HFF-Myc (cell line): Measurements from ENCODE around the gene ATAD1.

Source experiments
- DNase-seq: peaks from one replicate; pipeline ENCODE4 v3.0.0-alpha.2; 2011; ENCODE audit warnings: low read depth; ENCODE audit errors: extremely low read depth
- H3K4me3 ChIP-seq: replicated peaks from 2 replicates; pipeline ENCODE4 v1.5.1; 2011; ENCODE audit warnings: low read depth, mild to moderate bottlenecking, control low read depth, low read length
- CTCF ChIP-seq: IDR thresholded peaks from 2 replicates; pipeline ENCODE4 v1.5.1; 2012; ENCODE audit warnings: mild to moderate bottlenecking, low read depth, low read length, control low read depth; ENCODE audit errors: missing control alignments

ATAD1 gene

GRCh38 chr10:87844837-87845623 lies 27.0 kb upstream of the ATAD1 start:
- no peak for DNase-seq
- no peak for TF ChIP-seq CTCF

GRCh38 chr10:87843714-87844113 lies 25.7 kb upstream of the ATAD1 start:
- DNase-seq = no peak
- TF ChIP-seq CTCF = no peak
- H3K4me3 ChIP-seq = no peak overlapping the region

More at GRCh38 chr10:87844837-87845623, 27.0 kb upstream of the ATAD1 start:
- H3K4me3 ChIP-seq = no peak overlapping the region

GRCh38 chr10:87842776-87843497 lies 24.9 kb upstream of the ATAD1 start:
- no peak for TF ChIP-seq CTCF
- DNase-seq = peak; percentile 80
- no peak overlapping the region for H3K4me3 ChIP-seq

- no peak for DNase-seq
- no peak for TF ChIP-seq CTCF
- H3K4me3 ChIP-seq = no peak overlapping the region
These were observed 24.2 kb upstream of the ATAD1 start for GRCh38 chr10:87842220-87842641.

GRCh38 chr10:87841186-87841585 lies 23.2 kb upstream of the ATAD1 start:
- no peak for DNase-seq
- no peak overlapping the region for H3K4me3 ChIP-seq
- no peak for TF ChIP-seq CTCF

GRCh38 chr10:87838650-87839049 lies 20.6 kb upstream of the ATAD1 start:
- no peak overlapping the region for H3K4me3 ChIP-seq
- no peak for TF ChIP-seq CTCF
- no peak for DNase-seq
